HL-60 (cell line): Measurements from ENCODE around the gene ZBTB7B.

Source experiments
- CTCF ChIP-seq: IDR thresholded peaks from one replicate; pipeline ENCODE4 v1.5.1; 2011; ENCODE audit warnings: low read length, control low read depth, inconsistent platforms; ENCODE audit not compliant: insufficient read depth
- POLR2AphosphoS5 ChIP-seq: IDR thresholded peaks from 2 replicates; pipeline ENCODE4 v1.6.1; 2012; ENCODE audit warnings: low read depth

GRCh38 chr1:155063550-155064110, 61.0 kb downstream of the ZBTB7B start, which contains the start of gene EFNA4:
- TF ChIP-seq CTCF (no peak), POLR2AphosphoS5 (0 out of 2 replicates have a peak, but pooled peaks have one; percentile 14)
